Adrenal gland (tissue), 12 donors: Measurements from ENCODE around the gene MCTP2. TPM values are rescaled to one million over a fixed set of nuclear protein-coding genes. Genes with fewer than 3 reads are reported as not detected.

Experiments
- DNase-seq, 7 donors: peaks; one replicate each; pipeline ENCODE4 v3.0.0-alpha.2; 2019 to 2020
- H3K27ac ChIP-seq, 5 donors: fragments of 200-600 bp; sonication (generic) in 4 of 5; 1 replicate in 3 of 5; 2 replicates in 2 of 5; pipeline versions ENCODE4 v1.5.1 to v1.8.0; 2016 to 2020; ENCODE audit warnings: mild to moderate bottlenecking in 1 of 5
- H3K27me3 ChIP-seq: fragments of 200-600 bp; 2 replicates; pipeline ENCODE4 v1.8.0; 2021
- H3K36me3 ChIP-seq, 2 donors: fragments of 200-600 bp; replicated peaks in 1 of 2; 1 replicate in 1 of 2; 2 replicates in 1 of 2; pipeline versions ENCODE4 v1.5.1 to v1.8.0; 2018 to 2022
- H3K4me1 ChIP-seq, 2 donors: fragments of 200-600 bp; replicated peaks in 1 of 2; 1 replicate in 1 of 2; 2 replicates in 1 of 2; pipeline versions ENCODE4 v1.5.1 to v1.8.0; 2018 to 2021
- H3K4me3 ChIP-seq, 4 donors: fragments of 200-600 bp; sonication (generic) in 3 of 4; one replicate each; pipeline ENCODE4 v1.5.1; 2016 to 2018
- H3K9me3 ChIP-seq, 3 donors: fragments of 200-600 bp; sonication (generic) in 1 of 3; replicated peaks in 1 of 3; 1 replicate in 2 of 3; 2 replicates in 1 of 3; pipeline versions ENCODE4 v1.5.1 to v1.8.0; 2016 to 2021
- CTCF ChIP-seq, 6 experiments: fragments of 450-650 bp in 4 of 6; fragments of 200-600 bp in 2 of 6; sonication (generic) in 1 of 6; IDR thresholded peaks; 1 replicate in 5 of 6; 2 replicates in 1 of 6; pipeline versions ENCODE4 v1.5.1 to v1.8.0; 2016 to 2021; ENCODE audit warnings: antibody characterized with exemption in 6 of 6, mild to moderate bottlenecking in 2 of 6, moderate library complexity in 1 of 6
- POLR2A ChIP-seq, 2 donors: fragments of 450-650 bp; IDR thresholded peaks; one replicate each; pipeline ENCODE4 v1.6.1; 2017; ENCODE audit warnings: antibody characterized with exemption in 2 of 2, mild to moderate bottlenecking in 2 of 2, moderate library complexity in 1 of 2
- WGBS, 4 donors: extraction: QIAGEN DNeasy Blood & Tissue Kit in 2 of 4; methylation state at CpG; one replicate each; pipeline versions ENCODE4 v1.1.5 to v1.1.7; 2013 to 2017; 5-methylcytosine and 5-hydroxymethylcytosine counted together
- intact Hi-C, 2 donors: fragments of 100-400 bp; cut with DNase I; formaldehyde crosslinking; loops; one replicate each; pipeline versions ENCODE4 v1.14.1 to v1.15.0; 2022 to 2023
- polyA plus RNA-seq, 3 donors: library from polyadenylated mRNA; stranded (reverse); fragments of 200-250 nt in 2 of 3; fragments of 350-450 nt in 1 of 3; fragmentation: Illumina TruSeq in 1 of 3; extraction: RNeasy Lipid Tissue Mini Kit (QIAGEN cat#74804) in 1 of 3; gene quantifications; one replicate each; pipeline ENCODE4 v1.2.3, GENCODE V29; 2013 to 2014
- total RNA-seq, 9 donors: library from RNA; depleted of rRNA in 4 of 9; stranded (reverse); fragments of >200 nt in 4 of 9; fragments of 120-200 nt in 1 of 9; fragmentation: NEBNext Ultra II Directional in 1 of 9; extraction: Animal tissue kit (Norgen Biotek cat#: 25700) in 1 of 9; gene quantifications; one replicate each; pipeline versions ENCODE4 v1.1.0 to v1.2.4, GENCODE V29; 2013 to 2023
- donor health status: healthy with polysubstance abuse.
- donor health status: Bipolar disorder and iron deficiency.
- donor health status: DM: yes; HTN: yes; CAD: no.
- donor health status: DM: no; HTN: no; CAD: no.
- donor health status: DM: no; HTN: no; CAD: no.
- donor health status: DM: yes; HTN: yes; CAD: no.

Gene MCTP2
- total and polyA plus RNA-seq, 12 donors = 2.7 to 21.3 (median 14.4) TPM

- Histone ChIP-seq H3K27me3 (no peaks in the 10 kb centered on the region), H3K27ac (no peak overlapping the region), H3K4me3 (no peak overlapping the region), H3K36me3 (no peaks in the 10 kb centered on the region), H3K4me1 (no peaks in the 10 kb centered on the region), H3K9me3 (no peaks in the 10 kb centered on the region)
- WGBS, 4 donors = 79 to 83% (median 81%) methylated on average over 5 of the region's 5 CpGs
- intact Hi-C loops = no loop called here
- no peak for TF ChIP-seq POLR2A (IDR thresholded peaks at IDR 0.05)
- TF ChIP-seq CTCF (IDR thresholded peaks at IDR 0.05) = no peak
- DNase-seq = no peak
These were observed 179.9 kb downstream of the MCTP2 start for GRCh38 chr15:94411285-94411684.

GRCh38 chr15:94411846-94412245 is 180.5 kb downstream of the MCTP2 start:
- TF ChIP-seq POLR2A (IDR thresholded peaks at IDR 0.05) = no peak
- TF ChIP-seq CTCF (IDR thresholded peaks at IDR 0.05) = no peak
- H3K27ac ChIP-seq = no peak overlapping the region
- H3K4me3 ChIP-seq = no peak overlapping the region
- 88 to 92% (median 91%) methylated on average over 2 of the region's 2 CpGs for WGBS, 4 donors
- H3K27me3 ChIP-seq = no peaks in the 10 kb centered on the region
- intact Hi-C loops = no loop called here
- no peaks in the 10 kb centered on the region for H3K9me3 ChIP-seq
- no peaks in the 10 kb centered on the region for H3K4me1 ChIP-seq
- no peaks in the 10 kb centered on the region for H3K36me3 ChIP-seq
- DNase-seq = no peak

- 30 to 36% (median 35%) methylated on average over 6 of the region's 6 CpGs for WGBS, 4 donors
- Histone ChIP-seq H3K9me3 (no peaks in the 10 kb centered on the region), H3K36me3 (no peaks in the 10 kb centered on the region), H3K27ac (no peak overlapping the region), H3K4me1 (no peaks in the 10 kb centered on the region), H3K4me3 (no peak overlapping the region), H3K27me3 (no peaks in the 10 kb centered on the region)
- intact Hi-C loops = no loop called here
- no peak for DNase-seq
- no peak for TF ChIP-seq POLR2A (IDR thresholded peaks at IDR 0.05)
- TF ChIP-seq CTCF (IDR thresholded peaks at IDR 0.05) = peak; percentile 11 to 51 (median 30)
These were observed 181.8 kb downstream of the MCTP2 start for GRCh38 chr15:94412979-94413746.

GRCh38 chr15:94414916-94415315 is 183.6 kb downstream of the MCTP2 start:
- Histone ChIP-seq H3K27me3 (no peaks in the 10 kb centered on the region), H3K4me1 (no peaks in the 10 kb centered on the region), H3K27ac (no peak overlapping the region), H3K9me3 (no peaks in the 10 kb centered on the region), H3K4me3 (no peak overlapping the region), H3K36me3 (no peaks in the 10 kb centered on the region)
- DNase-seq = no peak
- WGBS, 4 donors = 77 to 81% (median 78%) methylated on average over 2 of the region's 2 CpGs
- TF ChIP-seq POLR2A (IDR thresholded peaks at IDR 0.05) (no peak), CTCF (IDR thresholded peaks at IDR 0.05) (no peak)
- intact Hi-C loops = no loop called here
